Endothelial cell of umbilical vein (primary cell): ENCODE data around the gene BCL2L13. TPM values are rescaled to one million over a fixed set of nuclear protein-coding genes. Genes with fewer than 3 reads are reported as not detected.
"Not testable (repeated sequence)": the region's sequence is repeated elsewhere in the genome, so short reads cannot be mapped to it uniquely, and the experiment has no call there.

ENCODE experiments used
- BruUV-seq: library from RNA; stranded (reverse); fragments of 400-500 nt; replicated peaks from 2 replicates; lab custom pipeline; 2021; lab: Mats Ljungman, UMichigan
- CTCF ChIA-PET: fragments of 300-600, 350-600 bp; sonication (Branson Sonifier 250); formaldehyde crosslinking; loops from one replicate; lab custom pipeline; 2021; ENCODE audit warnings: antibody characterized with exemption, inconsistent platforms; lab: Charles Lee
- POLR2A ChIA-PET: fragments of 300-600, 350-600 bp; sonication (Branson Sonifier 250); formaldehyde crosslinking; loops from one replicate; lab custom pipeline; 2021; ENCODE audit warnings: antibody characterized with exemption, inconsistent platforms; lab: Charles Lee
- DNase-seq: peaks from one replicate; pipeline ENCODE4 v3.0.0-alpha.2; 2011; ENCODE audit warnings: low read depth, low spot score
- FAIRE-seq: peaks from 2 replicates; lab custom pipeline; 2011; peaks lifted over from hg19 to GRCh38; lab: Jason Lieb, UNC
- H2AFZ ChIP-seq: 2 replicates; pipeline ENCODE4 v1.6.0; 2012; ENCODE audit warnings: low read depth, low read length, control low read depth, inconsistent platforms
- H3K27ac ChIP-seq: 2 replicates; pipeline ENCODE4 v1.5.1; 2011; ENCODE audit warnings: low read depth, mild to moderate bottlenecking, control low read depth, low read length, moderate library complexity; ENCODE audit not compliant: insufficient read depth
- H3K27me3 ChIP-seq, 2 experiments: 2 replicates each; pipeline versions ENCODE4 v1.6.0 to v1.6.1; 2011; ENCODE audit warnings: low read length in 2 of 2, mixed read lengths in 1 of 2; ENCODE audit not compliant: control insufficient read depth in 2 of 2, insufficient read depth in 2 of 2
- H3K36me3 ChIP-seq, 2 experiments: 2 replicates in 1 of 2; 3 replicates in 1 of 2; pipeline ENCODE4 v1.5.1; 2011; ENCODE audit warnings: low read length in 2 of 2, mild to moderate bottlenecking in 1 of 2, moderate library complexity in 1 of 2; ENCODE audit not compliant: control insufficient read depth in 2 of 2, insufficient read depth in 2 of 2; ENCODE audit errors: extremely low read depth in 1 of 2
- H3K4me1 ChIP-seq: 3 replicates; pipeline ENCODE4 v1.5.1; 2011; ENCODE audit warnings: mild to moderate bottlenecking, low read length; ENCODE audit not compliant: control insufficient read depth, insufficient read depth; ENCODE audit errors: extremely low read depth
- H3K4me2 ChIP-seq: 2 replicates; pipeline ENCODE4 v1.6.1; 2011; ENCODE audit warnings: low read length, control low read depth, mixed read lengths; ENCODE audit not compliant: insufficient read depth
- H3K4me3 ChIP-seq, 3 experiments: fragments of 200-600 bp in 1 of 3; sonication (generic), shearing (Covaris generic) in 1 of 3; replicated peaks in 1 of 3; 2 replicates each; pipeline ENCODE4 v1.5.1; 2011 to 2016; ENCODE audit warnings: control low read depth in 3 of 3, low read length in 3 of 3, mild to moderate bottlenecking in 2 of 3, inconsistent platforms in 1 of 3, low read depth in 1 of 3, moderate library complexity in 1 of 3; ENCODE audit not compliant: insufficient read depth in 1 of 3
- H3K79me2 ChIP-seq: 2 replicates; pipeline ENCODE4 v1.6.0; 2012; ENCODE audit warnings: low read length, inconsistent platforms; ENCODE audit not compliant: control insufficient read depth, insufficient read depth
- H3K9ac ChIP-seq: replicated peaks from 2 replicates; pipeline ENCODE3; 2011; ENCODE audit warnings: low read length, control low read depth; ENCODE audit not compliant: insufficient read depth; ENCODE audit errors: extremely low read depth
- H3K9me1 ChIP-seq: replicated peaks from 3 replicates; pipeline ENCODE4 v1.6.0; 2011; ENCODE audit warnings: mild to moderate bottlenecking, low read length; ENCODE audit not compliant: control insufficient read depth, insufficient read depth; ENCODE audit errors: extremely low read depth
- H3K9me3 ChIP-seq: replicated peaks from 2 replicates; pipeline ENCODE4 v1.5.1; 2012; ENCODE audit warnings: low read length, inconsistent platforms; ENCODE audit not compliant: control insufficient read depth, insufficient read depth
- H4K20me1 ChIP-seq: replicated peaks from 2 replicates; pipeline ENCODE3; 2011; ENCODE audit warnings: mild to moderate bottlenecking, low read length; ENCODE audit not compliant: control insufficient read depth, insufficient read depth; ENCODE audit errors: extremely low read depth
- MYC ChIP-seq: IDR thresholded peaks from one replicate; pipeline ENCODE4 v1.6.1; 2011; ENCODE audit warnings: mild to moderate bottlenecking, low read depth, low read length
- dilution Hi-C: fragments of 300-500 bp; cut with MboI; formaldehyde crosslinking; loops from one replicate; pipeline ENCODE4 v1.15.0; 2019; ENCODE audit warnings: low sequenced_read_pairs; ENCODE audit not compliant: extremely low pct_ligation_motif_present
- intact Hi-C: fragments of 100-400 bp; cut with micrococcal nuclease; formaldehyde crosslinking; loops from one replicate; pipeline ENCODE4 v1.10.0; 2022
- polyA plus RNA-seq, 4 experiments: library from polyadenylated mRNA; depleted of rRNA in 3 of 4; stranded (reverse) in 3 of 4; unstranded in 1 of 4; fragments of >200 nt; gene quantifications; 2 replicates each; pipeline versions ENCODE4 v1.2.1 to v1.2.3, GENCODE V29; 2011 to 2012; ENCODE audit warnings: missing spikeins in 1 of 4
- total RNA-seq: library from RNA; stranded (reverse); gene quantifications from 2 replicates; pipeline ENCODE4 v1.2.3, GENCODE V29; 2021

The BCL2L13 gene
- total and polyA plus RNA-seq, 2 donors (not counting 3 experiments of a cell fraction or from before 2014, with no cell fraction given) = 28.1 to 36.2 TPM

DNA sequence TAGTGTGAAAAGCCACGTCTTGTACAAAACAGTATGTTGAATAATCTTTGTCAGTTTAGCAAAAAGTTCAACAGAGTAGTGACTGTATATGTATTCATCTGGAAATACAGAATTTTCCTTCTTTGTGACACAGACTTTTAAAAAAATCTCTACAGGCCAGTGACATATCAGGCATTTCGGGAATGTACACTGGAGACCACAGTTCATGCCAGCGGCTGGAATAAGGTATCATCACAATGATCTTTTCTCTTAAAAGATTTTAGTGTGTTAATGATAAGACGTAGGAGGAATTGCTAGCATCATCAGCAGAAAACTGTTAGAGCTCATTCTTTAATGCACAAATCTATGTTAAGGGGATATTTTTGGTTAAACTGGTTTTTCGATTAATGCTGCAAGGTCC lies 57.4 kb downstream of the BCL2L13 start:
- no peak for FAIRE-seq
- dilution Hi-C loops = no loop called here
- H2AFZ ChIP-seq = no peak overlapping the region
- H3K79me2 ChIP-seq = no peaks in the 10 kb centered on the region
- no peak overlapping the region for H3K4me2 ChIP-seq
- no peaks in the 10 kb centered on the region for H3K36me3 ChIP-seq
- no peaks in the 10 kb centered on the region for H4K20me1 ChIP-seq
- no TSS peak for BruUV-seq
- no peak overlapping the region for H3K27ac ChIP-seq
- no peak for DNase-seq
- H3K9me1 ChIP-seq = no peaks in the 10 kb centered on the region
- ChIA-PET POLR2A (no interaction called here), CTCF (no interaction called here)
- intact Hi-C loops = no loop called here
- H3K27me3 ChIP-seq = no peaks in the 10 kb centered on the region
- H3K9me3 ChIP-seq = no peaks in the 10 kb centered on the region
- TF ChIP-seq MYC = no peak
- no peak overlapping the region for H3K4me3 ChIP-seq
- no peak overlapping the region for H3K9ac ChIP-seq
- peaks cover 8% of the 10 kb centered on the region for H3K4me1 ChIP-seq

DNA sequence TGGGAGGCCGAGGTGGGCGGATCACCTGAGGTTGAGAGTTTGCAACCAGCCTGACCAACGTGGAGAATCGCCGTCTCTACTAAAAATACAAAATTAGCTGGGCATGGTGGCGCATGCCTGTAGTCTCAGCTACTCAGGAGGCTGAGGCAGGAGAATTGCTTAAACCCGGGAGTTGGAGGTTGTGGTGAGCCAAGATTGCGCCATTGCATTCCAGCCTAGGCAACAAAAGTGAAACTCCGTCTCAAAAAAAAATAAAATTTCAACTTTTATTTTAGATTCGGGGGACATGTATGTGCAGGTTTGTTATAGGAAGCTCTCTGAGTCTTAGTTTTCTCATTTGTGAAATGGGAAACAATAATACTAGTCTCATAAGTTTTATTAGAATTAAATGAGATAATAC lies 58.6 kb downstream of the BCL2L13 start:
- H3K79me2 ChIP-seq, H3K27me3 ChIP-seq, H3K9ac ChIP-seq, dilution Hi-C loops, H4K20me1 ChIP-seq, intact Hi-C loops, BruUV-seq, H3K9me1 ChIP-seq, H3K4me2 ChIP-seq, H3K36me3 ChIP-seq, H3K27ac ChIP-seq, FAIRE-seq, H3K4me3 ChIP-seq, DNase-seq, H3K9me3 ChIP-seq, H2AFZ ChIP-seq, POLR2A ChIA-PET, CTCF ChIA-PET: not testable (repeated sequence)
- peaks cover 11% of the 10 kb centered on the region for H3K4me1 ChIP-seq

GRCh38 chr22:17698276-17698675 lies 59.7 kb downstream of the BCL2L13 start:
- POLR2A ChIA-PET, H4K20me1 ChIP-seq, BruUV-seq, H3K27me3 ChIP-seq, H2AFZ ChIP-seq, H3K9me1 ChIP-seq, DNase-seq, intact Hi-C loops, H3K36me3 ChIP-seq, H3K27ac ChIP-seq, dilution Hi-C loops, H3K4me3 ChIP-seq, H3K9me3 ChIP-seq, FAIRE-seq, H3K79me2 ChIP-seq, H3K9ac ChIP-seq, CTCF ChIA-PET, H3K4me2 ChIP-seq: not testable (repeated sequence)
- peaks cover 11% of the 10 kb centered on the region for H3K4me1 ChIP-seq
